Hepatocyte (in vitro differentiated cells): ENCODE data around the gene SLC37A1. TPM values are rescaled to one million over a fixed set of nuclear protein-coding genes. Genes with fewer than 3 reads are reported as not detected.

Experiments used
- DNase-seq: peaks from one replicate; pipeline ENCODE4 v3.0.0-alpha.2; 2016; ENCODE audit warnings: low spot score
- H2AFZ ChIP-seq: fragments of 200-600 bp; sonication (generic); 2 replicates; pipeline ENCODE4 v1.6.0; 2016; ENCODE audit warnings: antibody characterized with exemption, mild to moderate bottlenecking
- H3K27ac ChIP-seq: fragments of 200-600 bp; sonication (generic); 2 replicates; pipeline ENCODE4 v1.5.1; 2016; ENCODE audit warnings: mild to moderate bottlenecking
- H3K27me3 ChIP-seq: fragments of 200-600 bp; sonication (generic); 2 replicates; pipeline ENCODE4 v1.6.1; 2016
- H3K36me3 ChIP-seq: fragments of 200-600 bp; sonication (generic); replicated peaks from 2 replicates; pipeline ENCODE4 v1.5.1; 2016; ENCODE audit warnings: low read depth; ENCODE audit not compliant: insufficient read depth
- H3K4me1 ChIP-seq: fragments of 200-600 bp; sonication (generic); 2 replicates; pipeline ENCODE4 v1.5.1; 2016; ENCODE audit warnings: mild to moderate bottlenecking, moderate library complexity; ENCODE audit not compliant: insufficient read depth
- H3K4me2 ChIP-seq: fragments of 200-600 bp; sonication (generic); 2 replicates; pipeline ENCODE4 v1.6.0; 2016
- H3K4me3 ChIP-seq: fragments of 200-600 bp; sonication (generic); 2 replicates; pipeline ENCODE4 v1.5.1; 2016; ENCODE audit warnings: mild to moderate bottlenecking
- H3K79me2 ChIP-seq: fragments of 200-600 bp; sonication (generic); 2 replicates; pipeline ENCODE4 v1.6.0; 2017; ENCODE audit warnings: mild to moderate bottlenecking
- H3K9me2 ChIP-seq: fragments of 200-600 bp; sonication (generic); replicated peaks from 2 replicates; pipeline ENCODE4 v1.6.0; 2017; ENCODE audit warnings: mild to moderate bottlenecking; ENCODE audit not compliant: insufficient read depth
- H3K9me3 ChIP-seq: fragments of 200-600 bp; sonication (generic); 2 replicates; pipeline ENCODE4 v1.5.1; 2016; ENCODE audit warnings: low read depth, mild to moderate bottlenecking
- H4K20me1 ChIP-seq: fragments of 200-600 bp; sonication (generic); 2 replicates; pipeline ENCODE4 v1.6.0; 2016; ENCODE audit warnings: mild to moderate bottlenecking; ENCODE audit not compliant: insufficient read depth, poor library complexity, severe bottlenecking
- EZH2 ChIP-seq: fragments of 200-600 bp; sonication (generic); IDR thresholded peaks from 2 replicates; pipeline ENCODE4 v1.6.1; 2016; ENCODE audit warnings: antibody characterized with exemption, mild to moderate bottlenecking, borderline replicate concordance
- EZH2phosphoT487 ChIP-seq: fragments of 200-600 bp; sonication (generic); IDR thresholded peaks from one replicate; pipeline ENCODE4 v1.6.1; 2018; ENCODE audit warnings: antibody characterized with exemption, mild to moderate bottlenecking, low read depth, moderate library complexity; ENCODE audit not compliant: unreplicated experiment, severe bottlenecking
- WGBS: methylation state at CpG from one replicate; pipeline ENCODE4 v1.1.6; 2016; ENCODE audit warnings: low lambda C conversion rate; ENCODE audit errors: missing lambda C conversion rate; 5-methylcytosine and 5-hydroxymethylcytosine counted together
- polyA plus RNA-seq: library from polyadenylated mRNA; unstranded; fragments of >200 nt; fragmentation: Nextera tagmentation; extraction: Ambion mirVana; gene quantifications from 2 replicates; pipeline ENCODE4 v1.2.1, GENCODE V29; 2016
- total RNA-seq: library from RNA; depleted of rRNA; stranded (reverse); fragments of >200 nt; gene quantifications from 2 replicates; pipeline ENCODE4 v1.2.3, GENCODE V29; 2014
- TF ChIP-seq, protein P1 (sequence below): fragments of 200-600 bp; sonication (generic); IDR thresholded peaks from 2 replicates; pipeline ENCODE4 v1.5.1; 2016; ENCODE audit warnings: antibody characterized with exemption, mild to moderate bottlenecking; ENCODE audit not compliant: poor library complexity

Gene SLC37A1
- total and polyA plus RNA-seq, 2 experiments from 2014 or later: 17.9 to 18.5 TPM

DNA sequence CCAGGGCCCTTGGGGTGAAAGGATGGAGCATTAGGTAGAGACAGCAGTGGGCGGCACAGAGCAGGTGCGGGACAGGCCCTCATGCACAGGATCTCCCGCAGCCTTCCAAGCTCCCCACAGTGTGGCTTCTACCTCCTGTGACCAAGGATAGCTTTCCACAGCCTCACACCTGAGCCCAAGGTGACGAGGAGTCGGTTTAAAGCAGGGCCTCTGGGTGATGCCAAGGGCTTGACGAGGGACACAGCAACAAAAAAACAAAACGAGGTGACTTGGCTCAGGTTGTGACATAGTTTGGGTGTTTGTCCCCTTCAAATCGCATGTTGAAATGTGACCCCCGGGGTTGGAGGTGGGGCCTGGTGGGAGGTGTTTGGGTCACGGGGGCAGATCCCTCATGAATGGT lies 32.9 kb upstream of the SLC37A1 start:
- DNase-seq: no peak
- H3K79me2 ChIP-seq: no peaks in the 10 kb centered on the region
- no peaks in the 10 kb centered on the region for H4K20me1 ChIP-seq
- TF ChIP-seq EZH2 (no peak), EZH2phosphoT487 (no peak)
- TF ChIP-seq, protein P1, sequence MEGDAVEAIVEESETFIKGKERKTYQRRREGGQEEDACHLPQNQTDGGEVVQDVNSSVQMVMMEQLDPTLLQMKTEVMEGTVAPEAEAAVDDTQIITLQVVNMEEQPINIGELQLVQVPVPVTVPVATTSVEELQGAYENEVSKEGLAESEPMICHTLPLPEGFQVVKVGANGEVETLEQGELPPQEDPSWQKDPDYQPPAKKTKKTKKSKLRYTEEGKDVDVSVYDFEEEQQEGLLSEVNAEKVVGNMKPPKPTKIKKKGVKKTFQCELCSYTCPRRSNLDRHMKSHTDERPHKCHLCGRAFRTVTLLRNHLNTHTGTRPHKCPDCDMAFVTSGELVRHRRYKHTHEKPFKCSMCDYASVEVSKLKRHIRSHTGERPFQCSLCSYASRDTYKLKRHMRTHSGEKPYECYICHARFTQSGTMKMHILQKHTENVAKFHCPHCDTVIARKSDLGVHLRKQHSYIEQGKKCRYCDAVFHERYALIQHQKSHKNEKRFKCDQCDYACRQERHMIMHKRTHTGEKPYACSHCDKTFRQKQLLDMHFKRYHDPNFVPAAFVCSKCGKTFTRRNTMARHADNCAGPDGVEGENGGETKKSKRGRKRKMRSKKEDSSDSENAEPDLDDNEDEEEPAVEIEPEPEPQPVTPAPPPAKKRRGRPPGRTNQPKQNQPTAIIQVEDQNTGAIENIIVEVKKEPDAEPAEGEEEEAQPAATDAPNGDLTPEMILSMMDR: no peak
- WGBS: 93% methylated on average over 10 of the region's 10 CpGs
- no peaks in the 10 kb centered on the region for H3K36me3 ChIP-seq
- no peaks in the 10 kb centered on the region for H3K27me3 ChIP-seq
- no peaks in the 10 kb centered on the region for H3K4me1 ChIP-seq
- no peak overlapping the region for H3K27ac ChIP-seq
- no peaks in the 10 kb centered on the region for H3K9me3 ChIP-seq
- H2AFZ ChIP-seq: no peak overlapping the region
- no peak overlapping the region for H3K4me3 ChIP-seq
- H3K9me2 ChIP-seq: no peaks in the 10 kb centered on the region
- H3K4me2 ChIP-seq: no peak overlapping the region

DNA sequence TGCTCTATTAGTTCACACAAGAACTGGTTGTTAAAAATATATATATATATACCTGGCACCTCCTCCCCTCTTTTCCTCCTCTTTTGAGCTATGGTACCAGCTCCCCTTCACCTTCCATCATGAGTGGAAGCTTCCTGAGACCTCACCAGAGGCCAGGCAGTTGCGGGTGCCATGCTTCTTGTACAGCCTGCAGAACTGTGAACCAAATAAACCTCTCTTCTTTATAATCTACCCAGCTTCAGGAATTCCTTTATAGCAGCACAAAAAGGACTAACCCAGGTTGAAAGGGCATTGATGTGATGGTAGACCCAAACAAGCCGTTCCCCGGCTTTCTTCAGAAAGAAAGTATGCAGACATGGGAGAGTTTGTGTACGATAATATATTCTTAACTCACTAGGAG lies 32.5 kb upstream of the SLC37A1 start:
- WGBS: 94% methylated on average over 4 of the region's 4 CpGs
- H3K9me2 ChIP-seq: no peaks in the 10 kb centered on the region
- no peaks in the 10 kb centered on the region for H3K9me3 ChIP-seq
- no peaks in the 10 kb centered on the region for H3K4me1 ChIP-seq
- H3K36me3 ChIP-seq: no peaks in the 10 kb centered on the region
- H3K79me2 ChIP-seq: no peaks in the 10 kb centered on the region
- TF ChIP-seq EZH2 (no peak), EZH2phosphoT487 (no peak)
- TF ChIP-seq, protein P1: no peak
- no peak for DNase-seq
- no peak overlapping the region for H3K27ac ChIP-seq
- no peak overlapping the region for H3K4me3 ChIP-seq
- no peaks in the 10 kb centered on the region for H4K20me1 ChIP-seq
- no peak overlapping the region for H2AFZ ChIP-seq
- no peaks in the 10 kb centered on the region for H3K27me3 ChIP-seq
- no peak overlapping the region for H3K4me2 ChIP-seq

DNA sequence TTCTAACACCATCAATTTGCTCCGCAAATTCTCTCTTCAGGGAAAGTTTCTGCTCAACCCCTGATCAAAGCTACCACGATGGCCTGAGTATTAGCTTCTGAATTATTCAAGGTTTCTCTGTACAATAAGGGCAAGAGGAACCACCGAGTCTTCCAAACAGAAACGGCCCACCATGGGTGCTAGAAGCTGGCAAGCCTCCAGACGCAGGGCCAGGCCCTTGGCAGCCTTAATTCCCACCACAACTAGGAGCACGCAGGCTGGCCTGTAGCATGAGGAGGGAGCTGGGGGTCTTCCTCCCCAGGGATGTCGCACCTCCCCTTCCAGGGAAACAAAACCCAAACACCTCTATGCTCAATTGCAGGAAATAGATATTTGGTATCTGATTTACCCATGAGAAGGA lies 28.7 kb upstream of the SLC37A1 start:
- WGBS: 88% methylated on average over 7 of the region's 7 CpGs
- Histone ChIP-seq H3K4me2 (no peak overlapping the region), H2AFZ (no peak overlapping the region), H3K4me3 (no peak overlapping the region), H3K79me2 (no peaks in the 10 kb centered on the region), H3K27ac (no peak overlapping the region), H3K36me3 (no peaks in the 10 kb centered on the region), H4K20me1 (no peaks in the 10 kb centered on the region), H3K4me1 (no peaks in the 10 kb centered on the region), H3K9me2 (no peaks in the 10 kb centered on the region), H3K9me3 (no peaks in the 10 kb centered on the region), H3K27me3 (no peaks in the 10 kb centered on the region)
- TF ChIP-seq EZH2phosphoT487 (no peak), EZH2 (no peak)
- TF ChIP-seq, protein P1: no peak
- no peak for DNase-seq

DNA sequence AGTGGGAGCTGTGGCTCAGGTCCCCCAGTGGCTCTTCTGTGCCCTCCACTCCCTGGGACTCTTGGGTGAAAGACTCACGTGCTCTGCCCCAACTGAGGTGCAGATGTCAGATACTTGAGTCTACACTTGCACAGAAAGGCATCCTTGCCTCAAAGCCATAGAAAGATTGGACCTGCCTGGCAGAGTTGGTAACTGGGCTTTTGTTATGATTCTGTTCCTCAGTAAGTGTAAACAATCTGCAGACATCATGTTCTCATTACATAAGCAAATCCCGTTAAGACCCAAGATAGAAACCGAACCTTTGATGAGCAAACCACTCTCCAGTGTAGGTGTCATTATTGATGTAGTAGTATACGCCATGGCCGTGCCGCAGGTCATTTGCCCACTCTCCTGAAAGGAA lies 27.6 kb upstream of the SLC37A1 start:
- TF ChIP-seq, protein P1: no peak
- no peak for TF ChIP-seq EZH2
- no peak for TF ChIP-seq EZH2phosphoT487
- no peak overlapping the region for H3K27ac ChIP-seq
- 72% methylated on average over 6 of the region's 6 CpGs for WGBS
- H3K4me1 ChIP-seq: peaks cover 5% of the 10 kb centered on the region
- no peak for DNase-seq
- H3K9me2 ChIP-seq: no peaks in the 10 kb centered on the region
- no peaks in the 10 kb centered on the region for H3K9me3 ChIP-seq
- no peak overlapping the region for H2AFZ ChIP-seq
- no peak overlapping the region for H3K4me2 ChIP-seq
- H3K79me2 ChIP-seq: no peaks in the 10 kb centered on the region
- H3K4me3 ChIP-seq: no peak overlapping the region
- H4K20me1 ChIP-seq: no peaks in the 10 kb centered on the region
- H3K36me3 ChIP-seq: no peaks in the 10 kb centered on the region
- H3K27me3 ChIP-seq: no peaks in the 10 kb centered on the region
